DMS114 treated with DMSO at 0.1 percent for 48 hours (cell line): Measurements from ENCODE around the gene RNF168.
"Not testable (repeated sequence)": the region's sequence is repeated elsewhere in the genome, so short reads cannot be mapped to it uniquely, and the experiment has no call there.

ENCODE experiments used
- DNase-seq: peaks from one replicate; lab custom pipeline; 2025; ENCODE audit not compliant: unreplicated experiment; lab: John Stamatoyannopoulos, UW

Gene RNF168

DNA sequence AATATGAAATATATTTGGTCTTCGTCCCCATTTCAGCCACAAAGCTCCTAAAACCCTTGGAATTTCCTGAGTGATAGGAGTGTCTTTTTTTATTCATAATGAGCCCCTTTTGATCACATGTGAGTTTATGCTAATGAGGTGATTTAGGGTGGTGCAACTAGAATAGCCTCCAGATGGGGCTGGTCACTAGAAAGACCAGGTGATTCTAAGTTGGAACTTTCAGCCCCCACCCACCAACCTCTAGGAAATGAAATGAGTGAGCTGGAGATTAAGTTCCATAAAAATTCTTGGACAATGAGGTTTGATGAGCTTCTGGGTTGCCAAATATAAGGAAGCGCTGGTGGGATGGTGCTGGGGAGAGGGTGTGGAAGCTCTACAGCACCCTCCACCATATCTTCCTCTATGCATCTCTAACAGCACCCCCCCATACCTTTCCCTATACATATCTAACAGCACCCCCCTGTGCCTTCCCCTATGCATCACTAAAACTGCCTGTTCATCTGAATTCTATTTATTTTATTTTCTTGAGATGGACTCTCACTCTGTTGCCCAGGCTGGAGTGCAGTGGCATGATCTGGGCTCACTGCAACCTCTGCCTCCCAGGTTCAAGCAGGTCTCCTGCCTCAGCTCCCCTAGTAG, 13.7 kb upstream of the RNF168 start:
- no peak for DNase-seq

- DNase-seq, result no peak
Observed at GRCh38 chr3:196514913-196515621, 11.5 kb upstream of the RNF168 start, which contains the start of gene SMCO1. Gene SMCO1, minus strand, starts transcription at chr3:196515346. Its CDS starts 137 bp downstream, at chr3:196515209.

DNA sequence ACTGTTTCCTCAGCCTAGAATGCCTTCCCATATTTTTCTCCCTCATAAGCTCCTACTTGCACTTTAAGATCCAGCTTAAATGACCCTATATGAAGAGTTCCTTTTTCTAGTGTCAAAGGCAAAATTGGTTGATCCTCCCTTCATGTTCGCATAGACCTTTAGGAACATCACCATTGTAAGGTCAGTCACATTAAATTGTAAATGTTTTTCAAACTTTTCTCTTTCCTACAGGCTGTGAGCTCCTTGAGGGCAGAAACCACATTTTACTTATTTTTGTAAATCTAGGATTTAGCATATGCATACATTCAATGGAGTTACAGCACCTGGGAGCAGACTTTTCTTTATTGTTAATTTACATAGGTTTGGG, 10.8 kb upstream of the RNF168 start:
- DNase-seq, result no peak

- DNase-seq, result no peak
Observed at GRCh38 chr3:196513697-196514349, 10.3 kb upstream of the RNF168 start.

DNA sequence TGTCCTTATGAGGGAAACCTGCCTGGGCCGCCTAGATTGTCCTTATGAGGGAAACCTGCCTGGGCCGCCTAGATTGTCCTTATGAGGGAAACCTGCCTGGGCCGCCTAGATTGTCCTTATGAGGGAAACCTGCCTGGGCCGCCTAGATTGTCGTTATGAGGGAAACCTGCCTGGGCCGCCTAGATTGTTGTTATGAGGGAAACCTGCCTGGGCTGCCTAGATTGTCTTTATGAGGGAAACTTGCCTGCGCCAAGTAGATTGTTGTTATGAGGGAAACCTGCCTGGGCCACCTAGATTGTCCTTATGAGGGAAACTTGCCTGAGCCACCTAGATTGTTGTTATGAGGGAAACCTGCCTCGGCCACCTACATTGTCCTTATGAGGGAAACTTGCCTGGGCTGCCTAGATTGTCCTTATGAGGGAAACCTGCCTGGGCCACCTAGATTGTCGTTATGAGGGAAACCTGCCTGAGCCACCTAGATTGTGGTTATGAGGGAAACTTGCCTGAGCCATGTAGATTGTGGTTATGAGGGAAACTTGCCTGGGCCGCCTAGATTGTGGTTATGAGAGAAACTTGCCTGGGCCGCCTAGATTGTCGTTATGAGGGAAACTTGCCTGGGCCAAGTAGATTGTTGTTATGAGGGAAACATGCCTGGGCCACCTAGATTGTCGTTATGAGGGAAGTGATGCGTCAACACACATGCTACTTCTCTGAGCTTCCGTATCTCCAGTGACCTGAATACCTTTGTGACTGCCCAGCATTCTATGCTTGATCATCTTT, 8.3 kb upstream of the RNF168 start:
- not testable (repeated sequence) for DNase-seq

GRCh38 chr3:196511108-196511507, 7.5 kb upstream of the RNF168 start:
- DNase-seq, result not testable (repeated sequence)

DNA sequence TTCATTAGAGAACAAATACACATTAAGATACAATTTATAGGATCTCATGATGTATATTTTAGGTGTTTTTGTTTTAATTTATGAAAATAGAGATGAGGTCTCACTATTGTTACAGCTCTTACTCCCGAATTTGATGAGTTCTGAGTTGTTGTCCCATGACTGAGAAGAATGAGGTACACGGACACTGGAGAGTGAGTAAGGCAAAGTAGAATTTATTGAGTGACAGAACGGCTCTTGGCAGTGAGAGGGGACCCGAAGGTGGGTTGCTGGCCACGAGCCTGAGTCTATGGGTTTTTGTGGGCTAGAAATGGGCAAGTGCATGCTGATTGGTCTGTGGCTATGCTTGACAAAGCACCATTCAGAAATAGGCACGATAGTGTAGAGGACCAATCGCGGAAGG, 3.1 kb upstream of the RNF168 start:
- no peak for DNase-seq

DNA sequence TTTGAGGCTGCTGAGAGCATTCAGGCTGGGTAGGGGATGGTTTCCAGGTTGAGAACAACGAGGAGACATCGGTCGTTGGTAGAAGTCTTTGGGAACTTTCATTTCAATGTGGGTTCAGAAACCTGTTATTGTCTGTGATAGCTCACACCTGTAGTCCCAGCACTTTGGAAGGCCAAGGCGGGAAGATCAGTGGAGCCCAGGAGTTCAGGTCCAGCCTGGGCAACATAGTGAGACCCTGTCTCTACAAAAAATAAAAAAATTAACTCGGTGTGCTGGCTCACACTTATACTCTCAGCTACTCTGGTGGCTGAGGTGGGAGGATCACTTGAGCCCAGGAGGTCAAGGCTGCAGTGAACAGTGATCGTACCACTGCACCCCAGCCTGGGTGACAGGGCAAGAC, 988 bp upstream of the RNF168 start:
- no peak for DNase-seq

GRCh38 chr3:196504077-196504398, 470 bp upstream of the RNF168 start:
- DNase-seq, result not testable (repeated sequence)

DNA sequence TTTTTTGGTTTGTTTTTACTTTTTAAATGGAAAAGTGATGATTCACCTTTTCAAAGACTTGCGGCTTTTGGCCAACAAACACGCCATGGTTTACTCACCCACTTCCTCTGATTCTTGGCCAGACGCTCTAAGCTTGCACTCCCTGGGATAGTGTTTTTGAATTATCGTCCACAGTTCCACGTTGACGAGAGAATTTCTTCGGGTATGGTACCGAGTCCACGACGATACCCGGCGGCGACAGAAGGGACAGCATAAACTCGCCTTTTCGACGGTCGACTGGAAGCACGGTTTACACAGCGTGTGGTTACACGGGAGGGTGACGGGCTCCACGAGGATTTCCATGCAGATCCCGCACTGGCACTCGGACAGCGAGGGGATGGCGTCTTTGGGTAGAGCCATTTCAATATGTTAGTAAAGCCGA, 783 bp downstream of the RNF168 start:
- DNase-seq, result peak; percentile 45

GRCh38 chr3:196501316-196502044, 2.1 kb downstream of the RNF168 start:
- peak; percentile 26 for DNase-seq

- DNase-seq, result no peak
Observed at GRCh38 chr3:196499807-196500524, 3.6 kb downstream of the RNF168 start.

GRCh38 chr3:196499061-196499460, 4.5 kb downstream of the RNF168 start:
- DNase-seq, result no peak

- no peak for DNase-seq
Observed at GRCh38 chr3:196498297-196498696, 5.3 kb downstream of the RNF168 start.

- DNase-seq, result no peak
Observed at GRCh38 chr3:196496183-196496582, 7.4 kb downstream of the RNF168 start.

DNA sequence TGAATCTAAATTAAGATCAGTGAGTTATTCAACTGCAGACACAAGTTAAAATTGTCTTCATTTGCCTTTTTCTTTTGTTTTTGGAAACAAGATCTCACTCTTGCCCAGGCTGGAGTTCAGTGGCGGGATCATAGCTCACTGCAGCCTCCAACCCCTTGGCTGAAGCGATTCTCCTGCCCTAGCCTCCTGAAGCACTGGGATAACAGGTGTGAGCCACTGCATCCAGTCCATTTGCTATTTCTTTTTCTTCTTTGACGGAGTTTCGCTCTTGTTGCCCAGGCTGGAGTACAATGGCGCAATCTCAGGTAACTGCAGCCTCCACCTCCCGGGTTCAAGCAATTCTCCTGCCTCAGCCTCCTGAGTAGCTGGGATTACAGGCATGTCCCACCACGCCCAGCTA, 10.3 kb downstream of the RNF168 start:
- no peak for DNase-seq

GRCh38 chr3:196492080-196492479, 11.5 kb downstream of the RNF168 start:
- DNase-seq, result no peak

GRCh38 chr3:196489747-196490146, 13.8 kb downstream of the RNF168 start:
- no peak for DNase-seq

DNA sequence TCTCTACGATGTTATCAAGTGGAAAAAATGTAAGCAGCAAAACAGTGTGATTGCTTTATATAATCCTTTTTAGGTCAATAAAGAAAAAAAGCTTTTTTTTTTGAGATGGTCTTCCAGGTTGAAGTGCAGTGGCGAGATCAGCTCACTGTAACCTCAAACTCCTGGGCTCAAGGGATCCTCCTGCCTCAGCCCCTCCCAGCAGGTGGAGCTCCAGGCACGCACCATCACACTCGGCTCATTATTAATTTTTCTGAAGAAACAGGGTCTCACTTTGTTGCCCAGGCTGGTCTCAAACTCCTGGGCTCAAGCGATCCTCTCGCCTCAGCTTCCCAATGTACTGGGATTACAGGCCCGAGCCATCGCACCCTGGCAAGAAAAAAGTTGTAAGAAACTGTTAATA, 17.3 kb downstream of the RNF168 start:
- DNase-seq, result no peak

- DNase-seq, result no peak
Observed at GRCh38 chr3:196477678-196478077, 25.9 kb downstream of the RNF168 start.
